SKM-1 (cell line): ENCODE data around the gene SELENOS.
A peak's percentile ranks its signal among the peaks of the same experiment; 100 is the strongest.

Source experiments
- DNase-seq: peaks from one replicate; lab custom pipeline; 2025; ENCODE audit not compliant: unreplicated experiment; lab: John Stamatoyannopoulos, UW

The SELENOS gene, protein sequence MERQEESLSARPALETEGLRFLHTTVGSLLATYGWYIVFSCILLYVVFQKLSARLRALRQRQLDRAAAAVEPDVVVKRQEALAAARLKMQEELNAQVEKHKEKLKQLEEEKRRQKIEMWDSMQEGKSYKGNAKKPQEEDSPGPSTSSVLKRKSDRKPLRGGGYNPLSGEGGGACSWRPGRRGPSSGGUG

GRCh38 chr15:101277038-101277822 lies at the start of gene SELENOS:
Gene SELENOS, minus strand, starts transcription at chr15:101277485. Its CDS starts 68 bp downstream, at chr15:101277417.
- peak; percentile 49 for DNase-seq

DNA sequence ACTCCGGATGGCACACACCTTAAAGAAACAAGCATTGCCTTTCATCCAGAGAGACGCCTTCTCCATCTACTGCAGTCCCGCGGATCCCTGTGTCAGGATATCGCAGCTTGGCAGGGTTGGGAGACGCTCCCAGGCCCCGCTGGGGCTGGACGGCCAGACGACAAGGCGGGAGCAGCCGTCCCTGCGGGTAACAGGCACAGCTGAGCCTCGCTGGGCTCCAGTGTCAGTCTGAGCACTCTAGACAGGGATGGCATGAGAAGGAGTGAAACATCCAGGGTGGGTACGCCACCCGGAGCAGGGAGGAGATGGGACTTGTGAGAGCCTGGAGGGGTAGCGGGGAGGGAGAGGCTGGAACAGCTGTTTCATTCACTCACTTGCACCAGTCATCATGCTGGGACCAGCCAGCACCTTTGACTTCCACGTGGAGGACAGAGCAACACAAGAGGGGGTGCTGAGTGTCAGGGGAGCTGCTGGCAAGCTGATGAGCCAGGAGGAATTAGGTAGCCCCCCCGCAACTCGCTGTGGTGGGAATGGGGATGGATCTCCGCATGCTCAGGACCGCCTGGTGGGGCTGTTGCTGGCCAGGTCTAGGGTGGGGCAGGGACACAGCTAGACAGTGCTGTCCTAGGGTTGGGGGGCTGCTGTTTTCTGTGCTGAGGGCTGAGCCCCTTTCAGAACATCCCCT lies 49.3 kb upstream of the SELENOS start:
- DNase-seq, result no peak

DNA sequence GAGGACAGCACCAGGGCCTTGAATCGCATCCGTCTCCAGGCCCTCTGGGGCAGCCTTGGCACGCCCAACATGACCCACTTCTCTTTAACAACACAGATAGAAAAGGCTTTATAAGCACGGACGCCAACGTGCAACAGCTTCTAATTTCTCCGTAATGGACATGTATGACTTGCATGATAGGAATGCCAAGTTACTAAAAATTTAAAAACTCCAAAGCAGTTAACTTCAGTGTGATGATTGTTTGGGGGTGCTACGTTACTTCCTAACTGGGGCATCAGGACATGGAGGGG lies 48.7 kb upstream of the SELENOS start:
- DNase-seq, result no peak

DNA sequence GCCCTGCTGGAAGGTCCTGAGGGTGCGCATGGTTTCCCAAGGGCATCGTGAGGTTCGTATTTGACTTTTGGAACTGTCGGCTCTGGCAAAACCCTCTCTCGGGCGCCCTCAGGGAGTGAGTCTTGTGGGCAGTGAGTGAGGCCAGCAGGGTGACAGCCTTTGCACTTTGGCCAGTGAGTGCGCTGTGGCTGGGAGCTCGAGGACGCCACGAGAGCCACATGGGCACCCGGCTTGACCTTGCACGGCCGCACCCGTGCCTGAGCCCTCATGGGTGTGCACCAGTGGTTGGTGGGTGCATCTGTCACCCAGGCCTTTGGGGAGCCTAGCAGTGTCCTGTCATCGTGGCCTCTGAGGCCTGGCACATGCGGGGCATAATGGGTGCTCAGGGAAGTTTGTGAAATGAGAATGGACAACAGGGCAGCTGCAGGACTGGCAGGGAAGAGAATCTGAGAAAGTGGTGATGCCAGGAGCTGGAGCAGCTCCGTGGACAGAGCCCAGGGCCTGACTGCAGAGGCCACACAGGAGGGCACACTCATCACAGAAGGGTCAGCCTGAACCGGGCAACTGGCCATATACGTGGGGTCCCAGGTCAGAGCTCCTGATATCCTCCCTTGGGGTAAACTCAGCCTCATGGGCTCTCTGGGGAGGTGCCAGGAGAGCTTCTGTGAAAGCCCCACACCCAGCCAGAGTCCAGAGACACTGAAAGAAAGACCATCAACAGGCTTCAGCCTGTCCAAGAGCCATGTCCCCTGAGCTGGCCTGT lies 48.2 kb upstream of the SELENOS start:
- DNase-seq, result no peak

DNA sequence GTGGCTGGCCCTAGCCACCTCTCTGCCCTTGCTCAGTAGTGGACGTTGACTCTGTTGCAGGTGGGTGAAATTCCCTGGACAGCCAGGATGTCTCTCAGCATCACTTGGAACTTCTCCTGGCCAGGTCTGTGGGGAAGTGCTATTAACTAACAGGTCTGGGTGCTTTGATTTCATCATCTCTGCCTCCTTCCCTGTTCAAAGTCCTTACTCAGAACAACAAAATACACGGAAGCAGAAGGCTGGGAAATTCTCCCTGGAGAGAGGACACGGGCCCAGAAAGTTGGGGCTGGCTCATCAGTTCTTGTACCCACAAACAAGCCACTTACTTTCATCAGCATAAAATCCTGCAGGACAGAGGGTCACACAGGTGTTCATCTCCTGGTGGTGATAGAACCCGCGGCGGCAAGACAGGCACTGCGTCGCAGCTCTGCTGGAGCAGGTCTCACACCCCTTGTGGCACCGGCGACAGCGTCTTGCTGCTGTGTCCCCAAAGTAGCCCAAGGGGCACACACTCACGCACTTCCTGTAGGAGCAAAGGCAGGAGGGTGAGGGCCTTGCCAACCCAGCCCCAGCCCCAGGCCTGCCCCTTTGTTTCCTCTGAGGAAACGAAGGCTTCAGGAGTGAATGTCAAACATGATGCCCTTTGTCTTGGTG lies 47.4 kb upstream of the SELENOS start:
- DNase-seq, result no peak

DNA sequence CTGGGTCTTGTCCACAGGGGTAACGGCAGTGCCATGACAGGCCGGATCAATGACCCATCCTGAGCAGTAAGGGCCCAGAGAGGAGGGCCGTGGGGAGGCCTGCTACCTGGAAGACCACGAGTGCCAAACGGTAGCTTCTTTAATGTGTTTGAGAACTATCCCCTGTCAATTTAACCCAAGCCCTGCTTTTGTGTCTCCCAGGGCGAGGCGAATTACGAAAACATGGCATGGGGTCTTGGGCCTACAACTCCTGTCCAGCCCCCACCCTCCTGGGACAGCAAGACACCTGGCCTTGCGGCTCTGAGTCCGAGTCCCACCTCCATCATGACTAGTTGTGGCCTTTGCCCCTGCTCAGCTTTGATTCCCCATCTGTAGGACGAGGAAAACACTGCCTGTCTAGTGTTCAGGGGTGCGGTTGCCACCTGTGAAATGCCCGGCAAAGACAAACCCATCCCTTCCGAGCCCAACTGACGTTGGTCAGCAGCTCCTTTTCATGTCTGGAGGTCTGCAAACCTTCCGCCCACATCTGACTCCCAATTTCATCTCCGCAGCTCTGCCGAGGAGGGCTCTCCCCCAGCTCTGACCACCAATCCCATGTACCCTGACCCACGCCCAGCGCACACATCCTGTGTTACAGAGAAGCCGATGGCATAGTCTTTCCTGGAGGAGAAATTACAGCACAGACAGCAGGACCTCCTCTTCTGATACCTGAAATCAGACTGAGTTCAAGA lies 46.7 kb upstream of the SELENOS start:
- DNase-seq, result no peak

DNA sequence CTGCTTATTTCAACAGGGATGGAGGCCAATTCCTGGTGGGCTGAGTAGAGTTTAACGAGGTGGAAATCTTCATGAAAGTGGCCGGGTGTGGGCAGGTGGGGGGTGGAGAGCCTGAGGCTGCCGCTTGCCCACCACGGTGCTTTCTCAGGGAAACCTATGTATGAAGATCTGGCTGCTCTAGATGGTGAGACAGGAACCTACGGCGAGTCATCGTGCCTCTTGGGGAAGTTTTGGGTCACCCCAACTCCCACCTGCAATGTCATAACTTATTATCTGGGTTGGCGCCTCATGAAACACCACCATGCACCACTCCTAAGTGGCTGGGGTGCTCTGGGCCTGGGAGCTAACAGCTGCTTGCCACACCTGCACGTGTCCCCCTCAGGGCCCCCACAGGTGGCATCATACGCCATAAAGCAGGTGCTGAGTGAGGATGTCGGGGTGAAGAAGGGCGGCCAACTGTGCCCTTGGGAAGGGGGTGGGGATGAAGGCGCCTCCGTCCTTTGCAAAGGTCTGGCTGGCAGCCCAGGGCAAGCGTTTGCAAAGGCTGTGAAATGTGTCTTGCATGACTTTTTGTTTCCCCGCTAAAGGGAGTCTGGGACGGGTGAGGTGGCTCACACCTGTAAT lies 45.7 kb upstream of the SELENOS start:
- no peak for DNase-seq

DNA sequence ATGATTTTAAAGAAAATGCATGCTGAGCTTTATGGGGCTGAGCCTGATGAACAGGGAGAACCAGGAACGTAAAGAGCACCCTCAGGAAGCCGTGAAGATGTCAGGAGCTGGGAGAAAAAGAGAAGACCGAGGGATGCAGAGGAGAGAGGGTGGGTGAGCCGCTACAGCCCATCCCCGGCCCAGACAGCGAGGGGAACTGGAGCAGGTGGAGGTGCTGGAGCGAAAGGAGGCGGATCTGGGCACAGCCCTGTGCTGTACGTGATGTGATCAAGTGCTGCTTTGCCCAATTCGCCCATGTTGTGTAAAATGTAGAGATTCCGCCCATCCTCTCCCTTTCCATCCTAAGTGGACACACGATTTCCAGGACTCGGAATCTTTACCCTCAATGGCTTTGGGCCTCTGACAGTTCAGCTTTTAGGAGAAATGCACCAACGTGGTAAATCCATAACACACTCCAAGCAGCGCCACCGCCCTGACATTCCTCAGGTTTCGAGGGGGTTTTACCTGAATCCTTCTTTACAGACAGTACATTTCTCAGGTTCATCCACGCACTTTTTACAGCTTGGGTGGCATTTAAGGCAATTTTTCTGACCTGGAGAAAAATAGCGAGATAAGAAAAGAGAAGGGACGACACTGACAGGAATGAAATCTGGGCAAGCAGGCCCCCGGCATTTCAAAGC lies 44.9 kb upstream of the SELENOS start:
- no peak for DNase-seq

- peak; percentile 87 for DNase-seq
Measured at GRCh38 chr15:101320501-101321052, 43.3 kb upstream of the SELENOS start.

DNA sequence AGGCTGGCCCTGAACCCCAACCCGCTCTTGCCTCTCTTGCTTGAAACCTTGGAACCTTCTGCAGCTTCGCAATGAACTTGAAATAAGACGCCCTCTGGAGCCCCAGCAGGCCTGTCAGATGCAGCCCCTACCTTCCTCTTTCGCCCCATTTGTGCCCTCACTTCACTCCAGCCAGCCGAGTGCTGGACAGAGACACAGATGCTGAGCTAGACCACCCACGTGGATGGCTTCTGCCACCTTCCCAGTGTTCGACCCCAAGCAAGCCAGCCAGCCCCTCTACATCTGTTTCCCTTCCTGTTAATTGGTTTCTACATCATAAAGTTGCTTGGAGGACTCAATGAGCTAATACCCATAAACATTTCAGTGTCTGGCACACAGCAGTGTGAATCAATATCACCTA lies 41.6 kb upstream of the SELENOS start:
- DNase-seq, result no peak

- no peak for DNase-seq
Measured at GRCh38 chr15:101318147-101318819, 41.0 kb upstream of the SELENOS start.

DNA sequence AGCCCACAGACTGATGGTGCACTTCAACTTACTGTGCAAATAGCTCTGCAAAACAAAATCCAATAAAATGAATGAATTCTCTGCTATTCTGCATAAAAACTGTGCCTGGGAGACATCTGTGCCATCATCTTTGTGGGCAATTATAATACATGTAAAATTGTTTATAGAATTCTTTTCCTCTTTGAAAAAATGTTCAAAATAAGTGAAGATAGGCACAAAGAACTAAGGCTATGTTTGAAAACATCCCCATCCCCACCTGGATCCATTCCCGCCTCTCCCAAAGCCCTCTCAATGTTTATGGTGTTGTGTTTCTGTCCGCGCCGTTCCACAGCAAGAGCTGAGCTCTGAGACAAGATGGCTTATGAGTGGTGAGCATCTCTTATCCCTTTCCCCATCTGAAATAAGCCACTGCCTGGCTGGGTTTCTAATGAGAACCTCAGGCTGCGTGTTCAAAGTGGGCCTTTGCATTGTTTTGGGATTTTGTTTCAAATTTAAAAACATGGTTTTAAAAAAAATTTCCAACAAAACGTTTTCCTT lies 40.1 kb upstream of the SELENOS start:
- no peak for DNase-seq

GRCh38 chr15:101316529-101316928 lies 39.2 kb upstream of the SELENOS start:
- no peak for DNase-seq

DNA sequence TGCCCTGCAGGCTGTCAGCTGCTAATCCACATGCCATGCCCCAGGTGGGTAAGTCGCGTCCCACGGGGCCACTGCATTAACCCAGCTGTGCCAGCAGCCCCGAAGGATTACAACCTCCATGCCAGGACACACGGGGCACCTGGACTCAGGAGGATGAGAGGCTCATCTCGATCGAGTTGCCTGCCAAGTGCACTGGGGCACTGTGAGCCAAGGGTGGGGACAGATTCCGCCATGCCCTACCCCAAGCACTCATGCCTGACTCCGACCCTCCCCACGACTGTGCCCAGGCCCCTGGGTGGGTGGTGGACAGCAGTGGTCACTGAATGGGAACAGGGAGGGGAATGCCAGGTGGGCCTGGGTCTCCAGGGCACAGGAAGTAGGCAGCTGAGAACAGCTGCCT lies 38.5 kb upstream of the SELENOS start:
- no peak for DNase-seq

DNA sequence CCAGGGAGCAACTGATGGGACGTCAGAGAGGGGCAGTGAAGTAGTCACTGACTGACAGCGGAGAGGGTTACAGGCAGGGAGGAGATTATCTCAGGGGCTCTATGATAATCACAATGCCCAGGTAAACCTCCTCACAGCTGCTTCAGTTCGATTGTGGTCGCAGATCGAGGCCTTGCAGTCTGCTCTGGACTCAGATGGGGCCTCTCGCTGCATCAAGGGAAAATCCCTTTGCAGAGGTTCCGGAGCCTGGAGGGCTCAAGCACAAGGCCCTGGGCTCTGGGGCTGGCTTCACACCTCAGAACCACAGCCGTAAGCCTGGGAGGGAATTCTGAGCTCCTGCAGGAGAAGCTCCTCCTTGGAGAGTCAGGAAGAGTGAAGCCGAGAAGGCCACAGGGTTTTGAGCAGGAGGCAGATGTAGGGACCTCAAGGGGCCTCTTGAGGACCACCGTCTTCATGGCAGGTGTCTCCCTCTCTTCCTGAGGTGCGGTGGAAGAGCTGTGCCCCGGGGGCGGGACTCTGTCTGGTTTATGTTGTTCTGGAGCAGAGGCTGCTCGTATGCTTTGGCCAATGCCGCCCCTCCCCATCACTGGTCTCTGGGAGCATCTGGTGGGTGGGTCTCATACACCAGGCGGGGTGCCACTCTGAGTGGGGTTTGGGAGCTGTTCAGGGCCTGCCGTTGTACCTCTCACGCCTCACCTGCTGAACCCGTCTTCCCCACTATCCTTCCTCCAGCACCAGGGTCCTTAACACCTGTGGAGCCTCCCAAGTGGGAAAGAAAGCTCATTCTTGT lies 37.2 kb upstream of the SELENOS start:
- DNase-seq, result no peak

- no peak for DNase-seq
Measured at GRCh38 chr15:101313041-101313761, 35.9 kb upstream of the SELENOS start.

DNA sequence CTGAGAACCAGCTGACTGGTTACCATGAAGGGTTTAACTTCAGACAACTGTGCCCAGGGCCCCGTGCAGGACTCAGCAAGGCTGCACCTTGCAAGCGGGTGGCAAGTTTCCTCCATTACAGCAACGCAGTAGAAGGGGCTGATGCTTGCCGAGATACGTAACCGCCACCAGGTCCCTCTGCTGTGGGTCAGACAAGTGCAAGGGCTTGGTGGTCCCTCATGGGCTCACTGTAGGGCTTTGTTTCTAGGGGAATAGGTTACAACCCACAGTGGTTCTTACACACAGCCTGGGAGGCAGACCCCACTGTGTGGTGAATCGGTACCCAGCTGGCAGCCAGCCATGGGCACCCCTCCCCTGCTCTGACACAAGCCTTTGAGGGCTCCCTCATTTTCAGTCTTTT lies 33.2 kb upstream of the SELENOS start:
- no peak for DNase-seq
